ENCODE results near the gene VSIG10L.

VSIG10L gene

GRCh38 chr19:51354103-51354741 is 12.3 kb upstream of the VSIG10L start:
- DNase-seq: no peak
- Mint-ChIP-seq H3K36me3 (ENCODE audit: low read depth) (peaks cover 40% of the 10 kb centered on the region), H3K27ac (no peak overlapping the region), H3K9me3 (no peaks in the 10 kb centered on the region), H3K4me3 (no peak overlapping the region), H3K4me1 (peaks cover 25% of the 10 kb centered on the region), H3K27me3 (no peaks in the 10 kb centered on the region)
- ATAC-seq: no peak

- H3K27ac Mint-ChIP-seq: no peak overlapping the region
- ATAC-seq (no peak), DNase-seq (no peak)
- no peak overlapping the region for H3K4me3 Mint-ChIP-seq
- H3K9me3 Mint-ChIP-seq: no peaks in the 10 kb centered on the region
- H3K36me3 Mint-ChIP-seq (ENCODE audit: low read depth): peaks cover 40% of the 10 kb centered on the region
- H3K27me3 Mint-ChIP-seq: no peaks in the 10 kb centered on the region
- H3K4me1 Mint-ChIP-seq: peaks cover 24% of the 10 kb centered on the region
Observed at GRCh38 chr19:51352783-51353360, 10.9 kb upstream of the VSIG10L start.

GRCh38 chr19:51351266-51351990 is 9.5 kb upstream of the VSIG10L start:
- Mint-ChIP-seq H3K27ac (peak overlapping the region; percentile 53), H3K4me3 (no peak overlapping the region), H3K4me1 (peaks cover 16% of the 10 kb centered on the region), H3K36me3 (ENCODE audit: low read depth) (peaks cover 33% of the 10 kb centered on the region), H3K27me3 (no peaks in the 10 kb centered on the region), H3K9me3 (no peaks in the 10 kb centered on the region)
- DNase-seq: no peak
- ATAC-seq: no peak

- no peak overlapping the region for H3K27ac Mint-ChIP-seq
- peaks cover 9% of the 10 kb centered on the region for H3K4me1 Mint-ChIP-seq
- ATAC-seq: no peak
- no peaks in the 10 kb centered on the region for H3K27me3 Mint-ChIP-seq
- H3K4me3 Mint-ChIP-seq: no peak overlapping the region
- no peak for DNase-seq
- no peaks in the 10 kb centered on the region for H3K9me3 Mint-ChIP-seq
- peaks cover 28% of the 10 kb centered on the region for H3K36me3 Mint-ChIP-seq (ENCODE audit: low read depth)
Observed at GRCh38 chr19:51347209-51347928, 5.4 kb upstream of the VSIG10L start.

GRCh38 chr19:51346742-51347141 is 4.8 kb upstream of the VSIG10L start:
- Mint-ChIP-seq H3K4me3 (no peak overlapping the region), H3K9me3 (no peaks in the 10 kb centered on the region), H3K4me1 (peaks cover 12% of the 10 kb centered on the region), H3K36me3 (ENCODE audit: low read depth) (peaks cover 22% of the 10 kb centered on the region), H3K27ac (no peak overlapping the region), H3K27me3 (no peaks in the 10 kb centered on the region)
- no peak for ATAC-seq
- DNase-seq: no peak

- ATAC-seq (no peak), DNase-seq (no peak)
- Mint-ChIP-seq H3K4me3 (no peak overlapping the region), H3K4me1 (peaks cover 15% of the 10 kb centered on the region), H3K27ac (no peak overlapping the region), H3K9me3 (no peaks in the 10 kb centered on the region), H3K36me3 (ENCODE audit: low read depth) (peaks cover 11% of the 10 kb centered on the region), H3K27me3 (peaks cover 4% of the 10 kb centered on the region)
Observed at GRCh38 chr19:51345076-51345620, 3.2 kb upstream of the VSIG10L start.

- Mint-ChIP-seq H3K4me1 (peaks cover 30% of the 10 kb centered on the region), H3K27ac (peak overlapping the region; percentile 52), H3K27me3 (peaks cover 4% of the 10 kb centered on the region), H3K36me3 (ENCODE audit: low read depth) (peaks cover 8% of the 10 kb centered on the region), H3K9me3 (no peaks in the 10 kb centered on the region), H3K4me3 (no peak overlapping the region)
- DNase-seq: no peak
- no peak for ATAC-seq
Observed at GRCh38 chr19:51342631-51343569, 961 bp upstream of the VSIG10L start.

- peaks cover 5% of the 10 kb centered on the region for H3K27me3 Mint-ChIP-seq
- H3K4me3 Mint-ChIP-seq: peak overlapping the region; percentile 55
- H3K36me3 Mint-ChIP-seq (ENCODE audit: low read depth): peaks cover 8% of the 10 kb centered on the region
- peaks cover 30% of the 10 kb centered on the region for H3K4me1 Mint-ChIP-seq
- no peak for DNase-seq
- H3K27ac Mint-ChIP-seq: peak overlapping the region; percentile 21
- no peak for ATAC-seq
- no peaks in the 10 kb centered on the region for H3K9me3 Mint-ChIP-seq
Observed at GRCh38 chr19:51341066-51341465, 873 bp downstream of the VSIG10L start.

- H3K9me3 Mint-ChIP-seq: no peaks in the 10 kb centered on the region
- H3K4me1 Mint-ChIP-seq: peaks cover 27% of the 10 kb centered on the region
- DNase-seq (peak; percentile 98), ATAC-seq (peak; percentile 80)
- H3K27me3 Mint-ChIP-seq: peaks cover 5% of the 10 kb centered on the region
- H3K27ac Mint-ChIP-seq: peak overlapping the region; percentile 85
- peak overlapping the region; percentile 87 for H3K4me3 Mint-ChIP-seq
- peaks cover 4% of the 10 kb centered on the region for H3K36me3 Mint-ChIP-seq (ENCODE audit: low read depth)
Observed at GRCh38 chr19:51339687-51340656, 2.0 kb downstream of the VSIG10L start.

- no peak for ATAC-seq
- Mint-ChIP-seq H3K4me3 (peak overlapping the region; percentile 87), H3K4me1 (peaks cover 23% of the 10 kb centered on the region)
Observed at GRCh38 chr19:51339313-51339686, 2.6 kb downstream of the VSIG10L start.

GRCh38 chr19:51338563-51339312 is 3.2 kb downstream of the VSIG10L start:
- H3K36me3 Mint-ChIP-seq (ENCODE audit: low read depth): peaks cover 1% of the 10 kb centered on the region
- DNase-seq: peak; percentile 92
- H3K27ac Mint-ChIP-seq: peak overlapping the region; percentile 85
- peaks cover 5% of the 10 kb centered on the region for H3K27me3 Mint-ChIP-seq
- peak; percentile 70 for ATAC-seq
- no peaks in the 10 kb centered on the region for H3K9me3 Mint-ChIP-seq
- H3K4me1 Mint-ChIP-seq: peaks cover 23% of the 10 kb centered on the region
- peak overlapping the region; percentile 87 for H3K4me3 Mint-ChIP-seq

More at GRCh38 chr19:51339313-51339686, 2.6 kb downstream of the VSIG10L start:
- no peak for DNase-seq
- Mint-ChIP-seq H3K9me3 (no peaks in the 10 kb centered on the region), H3K36me3 (ENCODE audit: low read depth) (peaks cover 1% of the 10 kb centered on the region), H3K27ac (peak overlapping the region; percentile 85), H3K27me3 (peaks cover 5% of the 10 kb centered on the region)

- Mint-ChIP-seq H3K27ac (peak overlapping the region; percentile 75), H3K4me3 (peak overlapping the region; percentile 87)
Observed at GRCh38 chr19:51337861-51338562, 3.9 kb downstream of the VSIG10L start.

More at GRCh38 chr19:51337861-51338562, 3.9 kb downstream of the VSIG10L start:
- ATAC-seq (no peak), DNase-seq (no peak)
- H3K27me3 Mint-ChIP-seq: peaks cover 5% of the 10 kb centered on the region
- peaks cover 1% of the 10 kb centered on the region for H3K36me3 Mint-ChIP-seq (ENCODE audit: low read depth)
- H3K9me3 Mint-ChIP-seq: no peaks in the 10 kb centered on the region
- H3K4me1 Mint-ChIP-seq: peaks cover 22% of the 10 kb centered on the region

All from activated naive CD8-positive, alpha-beta T cell treated with anti-CD3 and anti-CD28 coated beads, Interleukin-2, amount 50 U/mL, for 24 hours (primary cell).